Measurements from ENCODE around the gene ABI1. TPM values are rescaled to one million over a fixed set of nuclear protein-coding genes. Genes with fewer than 3 reads are reported as not detected.
A peak's percentile ranks its signal among the peaks of the same experiment; 100 is the strongest.

Gene ABI1
- total RNA-seq, 1 experiment from 2014 or later = 49.6 TPM

- H3K4me3 ChIP-seq = no peak overlapping the region
- H3K27ac ChIP-seq = no peak overlapping the region
- H3K4me1 ChIP-seq = no peaks in the 10 kb centered on the region; the same call in 1 of the 2 replicates
- H3K9me3 ChIP-seq (replicated peaks) = no peaks in the 10 kb centered on the region
- DNase-seq = no peak
- no peaks in the 10 kb centered on the region for H3K27me3 ChIP-seq
- no peaks in the 10 kb centered on the region for H3K36me3 ChIP-seq
Measured at GRCh38 chr10:26780793-26781601, 79.8 kb downstream of the ABI1 start.

GRCh38 chr10:26780106-26780792, 80.5 kb downstream of the ABI1 start:
- no peak overlapping the region for H3K27ac ChIP-seq
- H3K9me3 ChIP-seq (replicated peaks) = no peaks in the 10 kb centered on the region
- H3K4me3 ChIP-seq = no peak overlapping the region
- H3K4me1 ChIP-seq = no peaks in the 10 kb centered on the region; the same call in 1 of the 2 replicates
- no peaks in the 10 kb centered on the region for H3K36me3 ChIP-seq
- no peaks in the 10 kb centered on the region for H3K27me3 ChIP-seq
- DNase-seq = peak in 1 of 2 experiments; percentile 8

- Histone ChIP-seq H3K4me1 (no peaks in the 10 kb centered on the region; the same call in 1 of the 2 replicates), H3K36me3 (no peaks in the 10 kb centered on the region), H3K9me3 (replicated peaks) (no peaks in the 10 kb centered on the region), H3K4me3 (no peak overlapping the region), H3K27me3 (no peaks in the 10 kb centered on the region), H3K27ac (no peak overlapping the region)
- no peak for DNase-seq
Measured at GRCh38 chr10:26779176-26779860, 81.4 kb downstream of the ABI1 start.

GRCh38 chr10:26777686-26778085, 83.1 kb downstream of the ABI1 start:
- no peaks in the 10 kb centered on the region for H3K9me3 ChIP-seq (replicated peaks)
- no peak overlapping the region for H3K27ac ChIP-seq
- H3K4me1 ChIP-seq = no peaks in the 10 kb centered on the region
- no peak for DNase-seq
- no peaks in the 10 kb centered on the region for H3K36me3 ChIP-seq
- H3K27me3 ChIP-seq = no peaks in the 10 kb centered on the region
- no peak overlapping the region for H3K4me3 ChIP-seq

- Histone ChIP-seq H3K36me3 (no peaks in the 10 kb centered on the region), H3K4me3 (no peak overlapping the region), H3K4me1 (no peaks in the 10 kb centered on the region), H3K27ac (no peak overlapping the region), H3K27me3 (no peaks in the 10 kb centered on the region), H3K9me3 (replicated peaks) (no peaks in the 10 kb centered on the region)
- no peak for DNase-seq
Measured at GRCh38 chr10:26776258-26776657, 84.5 kb downstream of the ABI1 start.

GRCh38 chr10:26773633-26774032, 87.1 kb downstream of the ABI1 start:
- H3K4me1 ChIP-seq = no peaks in the 10 kb centered on the region
- no peak for DNase-seq
- no peaks in the 10 kb centered on the region for H3K9me3 ChIP-seq (replicated peaks)
- no peak overlapping the region for H3K4me3 ChIP-seq
- no peak overlapping the region for H3K27ac ChIP-seq
- no peaks in the 10 kb centered on the region for H3K27me3 ChIP-seq
- no peaks in the 10 kb centered on the region for H3K36me3 ChIP-seq

- Histone ChIP-seq H3K27ac (no peak overlapping the region), H3K36me3 (no peaks in the 10 kb centered on the region; the same call in 1 of the 2 replicates), H3K9me3 (replicated peaks) (no peaks in the 10 kb centered on the region), H3K27me3 (no peaks in the 10 kb centered on the region), H3K4me3 (no peak overlapping the region), H3K4me1 (no peaks in the 10 kb centered on the region)
- no peak for DNase-seq
Measured at GRCh38 chr10:26770069-26770468, 90.7 kb downstream of the ABI1 start.

GRCh38 chr10:26765549-26765948, 95.2 kb downstream of the ABI1 start:
- Histone ChIP-seq H3K27ac (no peak overlapping the region), H3K36me3 (peaks cover 10% of the 10 kb centered on the region), H3K27me3 (no peaks in the 10 kb centered on the region), H3K4me3 (no peak overlapping the region), H3K4me1 (no peaks in the 10 kb centered on the region), H3K9me3 (replicated peaks) (no peaks in the 10 kb centered on the region)
- DNase-seq = no peak

GRCh38 chr10:26759008-26759407, 101.8 kb downstream of the ABI1 start:
- Histone ChIP-seq H3K36me3 (peaks cover 19% of the 10 kb centered on the region), H3K9me3 (replicated peaks) (no peaks in the 10 kb centered on the region), H3K4me1 (no peaks in the 10 kb centered on the region; the same call in 1 of the 2 replicates), H3K4me3 (no peak overlapping the region), H3K27me3 (no peaks in the 10 kb centered on the region), H3K27ac (no peak overlapping the region)
- no peak for DNase-seq

GRCh38 chr10:26755443-26755903, 105.3 kb downstream of the ABI1 start:
- H3K36me3 ChIP-seq = peaks cover 18% of the 10 kb centered on the region
- H3K4me1 ChIP-seq = no peaks in the 10 kb centered on the region; the same call in 1 of the 2 replicates
- DNase-seq = no peak
- H3K4me3 ChIP-seq = no peak overlapping the region
- no peaks in the 10 kb centered on the region for H3K9me3 ChIP-seq (replicated peaks)
- no peak overlapping the region for H3K27ac ChIP-seq
- H3K27me3 ChIP-seq = no peaks in the 10 kb centered on the region

- H3K36me3 ChIP-seq = peaks cover 71% of the 10 kb centered on the region
- H3K4me1 ChIP-seq = no peaks in the 10 kb centered on the region
- no peak overlapping the region for H3K4me3 ChIP-seq
Measured at GRCh38 chr10:26746061-26746460, 114.7 kb downstream of the ABI1 start.

GRCh38 chr10:26743841-26744240, 116.9 kb downstream of the ABI1 start:
- Histone ChIP-seq H3K4me1 (no peaks in the 10 kb centered on the region), H3K36me3 (peaks cover 77% of the 10 kb centered on the region), H3K9me3 (replicated peaks) (no peaks in the 10 kb centered on the region), H3K27ac (no peak overlapping the region), H3K27me3 (no peaks in the 10 kb centered on the region), H3K4me3 (no peak overlapping the region)
- DNase-seq = no peak

More at GRCh38 chr10:26746061-26746460, 114.7 kb downstream of the ABI1 start:
- H3K27ac ChIP-seq = no peak overlapping the region
- H3K27me3 ChIP-seq = no peaks in the 10 kb centered on the region
- DNase-seq = no peak
- H3K9me3 ChIP-seq (replicated peaks) = no peaks in the 10 kb centered on the region

GRCh38 chr10:26743091-26743490, 117.7 kb downstream of the ABI1 start:
- no peak for DNase-seq
- Histone ChIP-seq H3K27me3 (no peaks in the 10 kb centered on the region), H3K4me3 (no peak overlapping the region), H3K4me1 (no peaks in the 10 kb centered on the region), H3K27ac (no peak overlapping the region), H3K36me3 (peaks cover 79% of the 10 kb centered on the region), H3K9me3 (replicated peaks) (no peaks in the 10 kb centered on the region)

- no peaks in the 10 kb centered on the region for H3K27me3 ChIP-seq
- H3K9me3 ChIP-seq (replicated peaks) = no peaks in the 10 kb centered on the region
- H3K4me3 ChIP-seq = no peak overlapping the region
- DNase-seq = no peak
- no peaks in the 10 kb centered on the region for H3K4me1 ChIP-seq
- H3K27ac ChIP-seq = no peak overlapping the region
- H3K36me3 ChIP-seq = peaks cover 86% of the 10 kb centered on the region
Measured at GRCh38 chr10:26741368-26741767, 119.4 kb downstream of the ABI1 start.
